ENCODE data around the gene CAMK1G. TPM values are rescaled to one million over a fixed set of nuclear protein-coding genes. Genes with fewer than 3 reads are reported as not detected.

Gene CAMK1G
- polyA plus RNA-seq, 4 donors: 0.10 to 0.37 TPM; not detected in 2

- H3K4me3 ChIP-seq (ENCODE audit: low read depth in 1 of 3, low read length in 3 of 3): no peak overlapping the region
- DNase-seq (peak in 1 of 2 donors; percentile 51), FAIRE-seq (no peak)
- H3K4me1 ChIP-seq (ENCODE audit: control insufficient read depth in 3 of 3, insufficient read depth in 2 of 3, low read depth in 1 of 3, low read length in 2 of 3): peaks cover 4 to 44% (median 8%) of the 10 kb centered on the region in 3 donors
- no peaks in the 10 kb centered on the region for H3K9me3 ChIP-seq (ENCODE audit: control insufficient read depth in 2 of 2, insufficient read depth in 1 of 2, low read depth in 1 of 2, low read length in 1 of 2)
- H3K27me3 ChIP-seq (ENCODE audit: control insufficient read depth in 3 of 3, insufficient read depth in 3 of 3, low read length in 3 of 3): no peaks in the 10 kb centered on the region
- 53 to 78% (median 77%) methylated on average over 5 of the region's 5 CpGs for WGBS, 3 donors
- H3K27ac ChIP-seq (ENCODE audit: low read depth in 1 of 3, low read length in 2 of 3): peak overlapping the region in 2 of 3 donors; percentile 68 to 71
- peaks cover 0 to 53% (median 8%) of the 10 kb centered on the region in 3 donors for H3K36me3 ChIP-seq (ENCODE audit: control insufficient read depth in 3 of 3, insufficient read depth in 2 of 3, low read depth in 1 of 3, low read length in 3 of 3)
Measured at GRCh38 chr1:209641832-209642172, 58.3 kb downstream of the CAMK1G start.

DNA sequence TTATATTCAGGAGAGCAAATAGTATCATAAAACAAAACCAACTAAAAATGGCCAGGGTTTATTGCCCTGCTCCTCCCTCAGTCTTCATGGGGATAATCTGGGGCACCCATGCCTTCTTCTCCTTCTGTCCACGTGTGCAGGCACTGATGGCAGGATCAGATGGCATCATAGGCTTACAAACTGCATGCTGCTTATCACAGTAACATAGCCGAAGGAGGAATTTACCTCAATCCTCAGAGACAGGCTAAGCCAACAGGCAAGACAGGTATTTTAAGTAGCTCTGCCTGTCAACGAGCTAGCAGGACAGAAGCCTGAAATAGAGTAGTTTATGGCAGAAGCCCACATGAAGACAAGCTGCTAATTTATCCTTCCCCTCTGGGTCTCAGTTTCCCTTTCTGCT lies 59.3 kb downstream of the CAMK1G start:
- no peaks in the 10 kb centered on the region for H3K9me3 ChIP-seq (ENCODE audit: control insufficient read depth in 2 of 2, insufficient read depth in 1 of 2, low read depth in 1 of 2, low read length in 1 of 2)
- peaks cover 0 to 56% (median 10%) of the 10 kb centered on the region in 3 donors for H3K36me3 ChIP-seq (ENCODE audit: control insufficient read depth in 3 of 3, insufficient read depth in 2 of 3, low read depth in 1 of 3, low read length in 3 of 3)
- peak; percentile 65 to 70 for DNase-seq
- H3K27me3 ChIP-seq (ENCODE audit: control insufficient read depth in 3 of 3, insufficient read depth in 3 of 3, low read length in 3 of 3): no peaks in the 10 kb centered on the region
- 7 to 28% (median 15%) methylated on average over 3 of the region's 3 CpGs for WGBS, 3 donors
- peak overlapping the region in 2 of 3 donors; percentile 47 to 54 for H3K27ac ChIP-seq (ENCODE audit: low read depth in 1 of 3, low read length in 2 of 3)
- H3K4me3 ChIP-seq (ENCODE audit: low read depth in 1 of 3, low read length in 3 of 3): no peak overlapping the region
- no peak for FAIRE-seq
- H3K4me1 ChIP-seq (ENCODE audit: control insufficient read depth in 3 of 3, insufficient read depth in 2 of 3, low read depth in 1 of 3, low read length in 2 of 3): peaks cover 4 to 48% (median 8%) of the 10 kb centered on the region in 3 donors

DNA sequence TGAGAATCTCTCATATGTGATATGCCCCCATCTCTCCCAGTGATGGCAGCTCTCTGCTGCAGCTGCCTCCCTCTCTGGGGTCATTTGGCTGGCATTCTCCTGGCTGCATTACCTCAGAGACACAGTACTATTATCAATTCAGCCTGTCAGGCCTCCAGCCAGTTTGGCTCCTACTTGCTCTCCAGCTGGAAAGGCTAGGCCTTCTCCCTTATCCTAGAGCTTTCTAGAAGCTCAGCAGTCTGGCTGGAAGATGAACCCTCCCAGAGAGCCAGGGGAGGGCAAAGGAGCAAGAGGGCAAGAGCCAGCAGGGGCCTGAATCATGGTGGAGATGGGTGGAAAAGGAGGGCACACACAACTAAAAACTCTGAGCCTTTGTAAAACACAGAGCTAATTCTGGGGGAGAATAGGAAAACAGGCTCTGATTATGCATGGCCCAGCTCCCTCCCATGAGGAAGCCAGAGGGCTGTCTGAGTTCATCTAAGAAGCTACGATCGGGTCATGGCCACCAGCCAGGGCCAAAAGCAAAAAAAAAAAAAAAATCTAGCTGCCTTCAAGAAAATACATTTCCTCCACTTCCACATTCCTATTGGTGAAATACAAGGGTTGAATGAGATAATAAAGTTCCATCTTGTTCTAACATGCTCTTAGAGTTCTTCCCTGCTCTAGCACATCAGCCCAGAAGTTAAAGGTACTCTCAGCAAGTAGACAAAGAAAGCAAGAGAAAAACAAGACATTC lies 59.9 kb downstream of the CAMK1G start:
- no peaks in the 10 kb centered on the region for H3K9me3 ChIP-seq (ENCODE audit: control insufficient read depth in 2 of 2, insufficient read depth in 1 of 2, low read depth in 1 of 2, low read length in 1 of 2)
- H3K36me3 ChIP-seq (ENCODE audit: control insufficient read depth in 3 of 3, insufficient read depth in 2 of 3, low read depth in 1 of 3, low read length in 3 of 3): peaks cover 0 to 55% (median 10%) of the 10 kb centered on the region in 3 donors
- no peaks in the 10 kb centered on the region for H3K27me3 ChIP-seq (ENCODE audit: control insufficient read depth in 3 of 3, insufficient read depth in 3 of 3, low read length in 3 of 3)
- DNase-seq (peak in 1 of 2 donors; percentile 31), FAIRE-seq (no peak)
- H3K4me1 ChIP-seq (ENCODE audit: control insufficient read depth in 3 of 3, insufficient read depth in 2 of 3, low read depth in 1 of 3, low read length in 2 of 3): peaks cover 8 to 50% (median 9%) of the 10 kb centered on the region in 3 donors
- H3K4me3 ChIP-seq (ENCODE audit: low read depth in 1 of 3, low read length in 3 of 3): no peak overlapping the region
- 15 to 27% (median 15%) methylated on average over 2 of the region's 2 CpGs for whole genome bisulfite sequencing, 3 donors
- H3K27ac ChIP-seq (ENCODE audit: low read depth in 1 of 3, low read length in 2 of 3): peak overlapping the region in 2 of 3 donors; percentile 47 to 54

DNA sequence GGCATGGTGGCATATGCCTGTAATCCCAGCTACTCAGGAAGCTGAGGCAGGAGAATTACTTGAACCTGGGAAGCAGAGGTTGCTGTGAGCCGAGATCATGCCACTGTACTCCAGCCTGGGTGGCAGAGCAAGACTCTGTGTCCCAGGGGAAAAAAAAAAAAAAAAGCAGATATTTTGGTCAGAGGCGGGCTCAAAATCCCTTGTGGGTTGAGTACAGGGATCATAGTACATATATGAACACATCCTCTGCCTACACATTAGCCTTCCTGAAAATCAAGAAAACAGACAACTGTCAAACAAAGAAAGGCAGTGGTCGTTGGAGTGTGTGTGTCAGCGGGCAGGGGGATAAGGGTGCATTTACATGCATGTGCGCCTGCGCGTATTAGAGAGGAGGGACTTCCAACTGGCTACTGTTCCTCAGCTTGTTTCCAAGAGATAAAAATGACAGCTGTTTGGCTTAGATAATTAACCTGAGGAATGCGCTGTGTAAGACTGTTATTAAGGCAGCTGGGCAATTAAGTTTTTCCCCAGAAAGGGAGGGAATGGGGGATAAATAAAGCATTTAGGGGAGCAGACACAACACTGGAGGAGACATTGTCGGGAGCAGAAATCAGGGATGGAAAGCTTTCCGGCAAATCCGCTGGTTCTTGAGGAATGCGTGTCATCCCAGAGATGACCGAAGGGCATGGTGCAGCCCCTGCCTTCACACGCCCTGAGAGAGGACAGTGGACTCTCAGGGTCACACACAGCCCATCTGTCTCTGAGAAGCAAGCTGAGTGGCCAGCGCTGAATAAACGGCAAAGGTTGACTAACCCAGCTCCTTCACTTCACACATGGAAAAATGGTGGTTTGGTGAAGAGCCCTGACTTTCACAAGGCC lies 62.3 kb downstream of the CAMK1G start:
- Histone ChIP-seq H3K36me3 (ENCODE audit: control insufficient read depth in 3 of 3, insufficient read depth in 2 of 3, low read depth in 1 of 3, low read length in 3 of 3) (peaks cover 0 to 62% (median 10%) of the 10 kb centered on the region in 3 donors), H3K9me3 (ENCODE audit: control insufficient read depth in 2 of 2, insufficient read depth in 1 of 2, low read depth in 1 of 2, low read length in 1 of 2) (no peaks in the 10 kb centered on the region), H3K27me3 (ENCODE audit: control insufficient read depth in 3 of 3, insufficient read depth in 3 of 3, low read length in 3 of 3) (no peaks in the 10 kb centered on the region), H3K4me3 (ENCODE audit: low read depth in 1 of 3, low read length in 3 of 3) (no peak overlapping the region), H3K4me1 (ENCODE audit: control insufficient read depth in 3 of 3, insufficient read depth in 2 of 3, low read depth in 1 of 3, low read length in 2 of 3) (peaks cover 16 to 72% (median 23%) of the 10 kb centered on the region in 3 donors), H3K27ac (ENCODE audit: low read depth in 1 of 3, low read length in 2 of 3) (peak overlapping the region in 1 of 3 donors; percentile 57)
- WGBS, 3 donors: 67 to 74% (median 72%) methylated on average over 16 of the region's 16 CpGs
- FAIRE-seq: no peak
- peak in 1 of 2 donors; percentile 59 for DNase-seq

DNA sequence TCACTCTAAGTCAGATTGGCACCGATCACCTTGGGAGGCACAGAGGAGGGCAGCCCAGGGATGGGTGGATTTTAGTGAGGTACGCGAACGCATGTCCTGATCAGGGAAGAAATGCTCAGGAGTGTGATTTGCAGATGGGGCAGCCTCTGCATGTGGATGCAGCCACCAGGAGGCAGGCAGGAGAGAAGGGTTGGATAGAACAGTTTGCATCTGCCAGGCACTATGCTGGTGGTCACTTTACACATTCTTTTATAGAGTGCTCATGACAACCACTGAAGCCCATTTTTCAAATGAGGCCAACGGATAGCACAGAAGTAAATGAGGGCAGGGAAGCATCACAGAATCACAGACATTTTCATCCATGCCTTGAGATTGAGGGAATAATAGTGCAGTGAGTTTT lies 63.0 kb downstream of the CAMK1G start:
- peak in 1 of 2 donors; percentile 18 for DNase-seq
- no peak for FAIRE-seq
- Histone ChIP-seq H3K4me3 (ENCODE audit: low read depth in 1 of 3, low read length in 3 of 3) (no peak overlapping the region), H3K27me3 (ENCODE audit: control insufficient read depth in 3 of 3, insufficient read depth in 3 of 3, low read length in 3 of 3) (no peaks in the 10 kb centered on the region), H3K27ac (ENCODE audit: low read depth in 1 of 3, low read length in 2 of 3) (peak overlapping the region in 1 of 3 donors; percentile 57), H3K4me1 (ENCODE audit: control insufficient read depth in 3 of 3, insufficient read depth in 2 of 3, low read depth in 1 of 3, low read length in 2 of 3) (peaks cover 16 to 77% (median 28%) of the 10 kb centered on the region in 3 donors), H3K9me3 (ENCODE audit: control insufficient read depth in 2 of 2, insufficient read depth in 1 of 2, low read depth in 1 of 2, low read length in 1 of 2) (no peaks in the 10 kb centered on the region), H3K36me3 (ENCODE audit: control insufficient read depth in 3 of 3, insufficient read depth in 2 of 3, low read depth in 1 of 3, low read length in 3 of 3) (peaks cover 0 to 59% (median 10%) of the 10 kb centered on the region in 3 donors)
- WGBS, 3 donors: 92 to 95% (median 94%) methylated on average over 5 of the region's 5 CpGs

DNA sequence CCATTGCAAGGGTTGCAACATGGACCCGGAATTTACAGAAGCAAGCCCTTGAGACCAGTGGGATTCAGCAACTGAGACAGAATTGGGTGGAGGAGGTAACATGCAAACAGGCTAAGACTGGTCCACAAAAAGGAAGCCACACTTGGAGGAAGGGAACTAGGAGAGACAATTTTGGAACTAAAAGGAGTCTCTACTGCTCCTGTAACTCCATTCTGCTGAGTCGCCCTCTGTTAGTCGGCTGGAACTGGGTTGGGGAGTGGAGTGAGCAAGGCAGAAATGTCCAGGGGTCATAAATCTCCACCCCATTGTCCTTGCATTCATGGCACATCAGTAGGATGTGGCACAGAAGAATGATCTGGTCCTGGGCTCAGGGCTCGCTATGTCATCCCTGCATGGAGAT lies 63.6 kb downstream of the CAMK1G start:
- 80 to 84% (median 80%) methylated on average over 4 of the region's 4 CpGs for WGBS, 3 donors
- no peaks in the 10 kb centered on the region for H3K27me3 ChIP-seq (ENCODE audit: control insufficient read depth in 3 of 3, insufficient read depth in 3 of 3, low read length in 3 of 3)
- no peak for DNase-seq
- H3K36me3 ChIP-seq (ENCODE audit: control insufficient read depth in 3 of 3, insufficient read depth in 2 of 3, low read depth in 1 of 3, low read length in 3 of 3): peaks cover 0 to 56% (median 10%) of the 10 kb centered on the region in 3 donors
- H3K27ac ChIP-seq (ENCODE audit: low read depth in 1 of 3, low read length in 2 of 3): peak overlapping the region in 1 of 3 donors; percentile 57
- no peaks in the 10 kb centered on the region for H3K9me3 ChIP-seq (ENCODE audit: control insufficient read depth in 2 of 2, insufficient read depth in 1 of 2, low read depth in 1 of 2, low read length in 1 of 2)
- H3K4me1 ChIP-seq (ENCODE audit: control insufficient read depth in 3 of 3, insufficient read depth in 2 of 3, low read depth in 1 of 3, low read length in 2 of 3): peaks cover 16 to 74% (median 28%) of the 10 kb centered on the region in 3 donors
- FAIRE-seq: no peak
- no peak overlapping the region for H3K4me3 ChIP-seq (ENCODE audit: low read depth in 1 of 3, low read length in 3 of 3)

DNA sequence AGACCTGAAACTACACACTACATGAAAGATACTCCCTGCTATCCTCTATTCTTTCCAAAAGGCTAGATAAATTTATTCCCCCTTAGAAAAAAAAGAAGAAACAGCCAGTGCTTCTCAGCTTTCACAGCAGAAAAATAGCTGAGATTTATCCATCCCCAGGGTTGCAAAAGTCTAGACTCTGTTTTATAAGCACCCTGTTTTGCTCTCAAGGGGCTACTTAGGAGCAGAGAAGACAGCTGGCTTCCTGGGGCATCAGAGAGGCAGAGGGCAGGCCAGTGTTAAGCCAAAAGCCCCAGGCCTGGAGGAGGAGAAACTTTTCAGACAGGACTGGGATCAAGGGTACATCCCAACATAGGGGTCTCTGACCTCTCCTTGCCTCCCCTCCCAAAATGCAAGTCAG lies 64.8 kb downstream of the CAMK1G start:
- peak overlapping the region in 1 of 3 donors; percentile 99 for H3K27ac ChIP-seq (ENCODE audit: low read depth in 1 of 3, low read length in 2 of 3)
- H3K9me3 ChIP-seq (ENCODE audit: control insufficient read depth in 2 of 2, insufficient read depth in 1 of 2, low read depth in 1 of 2, low read length in 1 of 2): no peaks in the 10 kb centered on the region
- DNase-seq (no peak), FAIRE-seq (no peak)
- H3K4me1 ChIP-seq (ENCODE audit: control insufficient read depth in 3 of 3, insufficient read depth in 2 of 3, low read depth in 1 of 3, low read length in 2 of 3): peaks cover 12 to 66% (median 25%) of the 10 kb centered on the region in 3 donors
- no peak overlapping the region for H3K4me3 ChIP-seq (ENCODE audit: low read depth in 1 of 3, low read length in 3 of 3)
- H3K36me3 ChIP-seq (ENCODE audit: control insufficient read depth in 3 of 3, insufficient read depth in 2 of 3, low read depth in 1 of 3, low read length in 3 of 3): peaks cover 0 to 49% (median 7%) of the 10 kb centered on the region in 3 donors
- H3K27me3 ChIP-seq (ENCODE audit: control insufficient read depth in 3 of 3, insufficient read depth in 3 of 3, low read length in 3 of 3): no peaks in the 10 kb centered on the region

Measured in small intestine (tissue), 7 donors.